Endodermal cell (in vitro differentiated cells): ENCODE results near the gene DHDDS. TPM values are rescaled to one million over a fixed set of nuclear protein-coding genes. Genes with fewer than 3 reads are reported as not detected.

Experiments used
- DNase-seq: peaks from one replicate; pipeline ENCODE4 v3.0.0-alpha.2; 2017
- H3K27ac ChIP-seq: 2 replicates; pipeline ENCODE4 v1.5.1; 2013; ENCODE audit warnings: mild to moderate bottlenecking, low read depth, low read length, moderate library complexity
- H3K27me3 ChIP-seq: 2 replicates; pipeline ENCODE4 v1.6.1; 2013; ENCODE audit warnings: mild to moderate bottlenecking, low read length, moderate library complexity; ENCODE audit not compliant: insufficient read depth, control insufficient read depth, poor library complexity, severe bottlenecking
- H3K36me3 ChIP-seq: 2 replicates; pipeline ENCODE4 v1.7.0; 2013; ENCODE audit warnings: mild to moderate bottlenecking, low read length, moderate library complexity; ENCODE audit not compliant: control insufficient read depth, insufficient read depth
- H3K4me1 ChIP-seq: one replicate; pipeline ENCODE4 v1.7.0; 2013; ENCODE audit warnings: low read length; ENCODE audit not compliant: control insufficient read depth, insufficient read depth
- H3K4me3 ChIP-seq: 2 replicates; pipeline ENCODE4 v1.5.1; 2013; ENCODE audit warnings: mild to moderate bottlenecking, low read length, moderate library complexity
- H3K9ac ChIP-seq: 2 replicates; pipeline ENCODE4 v1.6.1; 2013; ENCODE audit warnings: mild to moderate bottlenecking, low read length, moderate library complexity; ENCODE audit not compliant: poor library complexity, severe bottlenecking; ENCODE audit errors: extremely low read depth
- H3K9me3 ChIP-seq: 2 replicates; pipeline ENCODE4 v1.6.1; 2013; ENCODE audit warnings: mild to moderate bottlenecking, low read length, moderate library complexity; ENCODE audit not compliant: control insufficient read depth
- H3K27ac Mint-ChIP-seq: 2 replicates; pipeline ENCODE4 v1.8.0; 2020; ENCODE audit warnings: mixed read lengths
- H3K27me3 Mint-ChIP-seq: 2 replicates; pipeline ENCODE4 v1.8.0; 2021; ENCODE audit warnings: mild to moderate bottlenecking, mixed read lengths; ENCODE audit not compliant: insufficient read depth
- H3K36me3 Mint-ChIP-seq: 2 replicates; pipeline ENCODE4 v1.8.0; 2020; ENCODE audit warnings: low read depth, mixed read lengths
- H3K4me1 Mint-ChIP-seq: 2 replicates; pipeline ENCODE4 v1.8.0; 2020; ENCODE audit warnings: mixed read lengths
- H3K4me3 Mint-ChIP-seq: 2 replicates; pipeline ENCODE4 v1.8.0; 2020; ENCODE audit warnings: mild to moderate bottlenecking, moderate library complexity, mixed read lengths
- H3K9me3 Mint-ChIP-seq: 2 replicates; pipeline ENCODE4 v1.8.0; 2020; ENCODE audit warnings: mild to moderate bottlenecking, mixed read lengths
- WGBS, 2 experiments: methylation state at CpG; one replicate each; pipeline versions ENCODE4 v1.1.5 to v1.1.7; 2013; ENCODE audit warnings: missing lambda C conversion rate in 2 of 2, mixed read lengths in 1 of 2; ENCODE audit not compliant: insufficient coverage in 1 of 2, insufficient read length in 1 of 2; 5-methylcytosine and 5-hydroxymethylcytosine counted together
- total RNA-seq, 2 donors: library from RNA; stranded (reverse); fragmentation: NEBNext Ultra II Directional in 1 of 2; extraction: Animal tissue kit (Norgen Biotek cat#: 25700) in 1 of 2; gene quantifications; 2 replicates in 1 of 2; 3 replicates in 1 of 2; pipeline ENCODE4 v1.2.1, GENCODE V29; 2021
- TF ChIP-seq, protein P1 (sequence below): fragments of 200-600 bp; sonication (generic); conservative IDR thresholded peaks from 2 replicates; pipeline ENCODE4 v1.5.0; 2021; ENCODE audit warnings: antibody characterized with exemption, mild to moderate bottlenecking

The DHDDS gene
- total RNA-seq, 2 donors from 2014 or later = 51.1 to 55.1 TPM

DNA sequence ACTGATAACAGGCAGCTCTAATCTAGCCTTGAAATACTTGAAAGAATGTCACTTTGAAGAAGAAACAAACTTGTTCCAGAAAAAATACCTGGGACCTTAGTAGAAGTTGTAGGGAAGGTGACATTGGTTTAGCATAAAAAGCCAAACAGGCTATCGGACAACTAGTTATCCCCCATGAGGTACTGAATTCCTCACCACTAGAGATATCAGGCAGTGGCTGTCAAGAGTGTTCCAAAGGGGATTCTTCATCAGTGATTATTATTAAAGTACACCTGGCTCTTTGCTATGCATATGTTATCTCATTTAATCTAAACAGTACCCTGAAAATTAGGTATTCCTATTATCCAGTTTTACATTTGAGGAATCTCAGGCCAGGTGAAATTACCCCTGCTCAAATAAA is 27.0 kb downstream of the DHDDS start:
- H3K27ac Mint-ChIP-seq = no peak overlapping the region
- no peaks in the 10 kb centered on the region for H3K27me3 Mint-ChIP-seq
- WGBS, 2 experiments = 88% methylated on average over 1 of the region's 1 CpG; no CpG with 5 or more reads in 1 of the 2 experiments
- H3K4me1 ChIP-seq = no peaks in the 10 kb centered on the region
- H3K9ac ChIP-seq = no peak overlapping the region
- peaks cover 63% of the 10 kb centered on the region for H3K36me3 Mint-ChIP-seq
- peaks cover 81% of the 10 kb centered on the region for H3K36me3 ChIP-seq
- no peak overlapping the region for H3K27ac ChIP-seq
- H3K27me3 ChIP-seq = no peaks in the 10 kb centered on the region
- H3K4me3 ChIP-seq = no peak overlapping the region
- no peak for DNase-seq
- no peaks in the 10 kb centered on the region for H3K4me1 Mint-ChIP-seq
- no peak overlapping the region for H3K4me3 Mint-ChIP-seq
- no peaks in the 10 kb centered on the region for H3K9me3 ChIP-seq
- TF ChIP-seq, protein P1, sequence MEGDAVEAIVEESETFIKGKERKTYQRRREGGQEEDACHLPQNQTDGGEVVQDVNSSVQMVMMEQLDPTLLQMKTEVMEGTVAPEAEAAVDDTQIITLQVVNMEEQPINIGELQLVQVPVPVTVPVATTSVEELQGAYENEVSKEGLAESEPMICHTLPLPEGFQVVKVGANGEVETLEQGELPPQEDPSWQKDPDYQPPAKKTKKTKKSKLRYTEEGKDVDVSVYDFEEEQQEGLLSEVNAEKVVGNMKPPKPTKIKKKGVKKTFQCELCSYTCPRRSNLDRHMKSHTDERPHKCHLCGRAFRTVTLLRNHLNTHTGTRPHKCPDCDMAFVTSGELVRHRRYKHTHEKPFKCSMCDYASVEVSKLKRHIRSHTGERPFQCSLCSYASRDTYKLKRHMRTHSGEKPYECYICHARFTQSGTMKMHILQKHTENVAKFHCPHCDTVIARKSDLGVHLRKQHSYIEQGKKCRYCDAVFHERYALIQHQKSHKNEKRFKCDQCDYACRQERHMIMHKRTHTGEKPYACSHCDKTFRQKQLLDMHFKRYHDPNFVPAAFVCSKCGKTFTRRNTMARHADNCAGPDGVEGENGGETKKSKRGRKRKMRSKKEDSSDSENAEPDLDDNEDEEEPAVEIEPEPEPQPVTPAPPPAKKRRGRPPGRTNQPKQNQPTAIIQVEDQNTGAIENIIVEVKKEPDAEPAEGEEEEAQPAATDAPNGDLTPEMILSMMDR = no peak
- H3K9me3 Mint-ChIP-seq = no peaks in the 10 kb centered on the region

DNA sequence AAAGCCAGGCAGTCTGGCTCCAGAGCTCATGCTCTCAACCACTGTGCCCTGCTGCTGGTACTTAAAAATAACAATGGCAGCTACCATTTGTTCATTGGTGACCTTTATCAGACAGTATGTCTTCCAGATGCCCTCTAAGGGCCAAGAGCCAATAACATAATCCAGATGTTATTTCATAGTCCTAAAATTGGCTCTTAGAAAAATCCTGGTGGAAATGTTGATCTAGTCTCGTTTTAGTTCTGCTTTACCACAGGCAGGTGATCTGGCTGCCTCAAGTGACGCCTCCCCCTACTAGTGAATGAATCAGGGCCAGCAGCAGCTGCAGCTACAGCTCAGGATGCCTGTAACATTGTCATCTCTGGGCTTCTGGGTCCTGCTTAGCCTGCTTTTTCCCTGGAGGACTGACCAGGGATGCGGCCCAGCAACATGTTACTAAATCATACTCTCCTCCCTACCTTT is 27.5 kb downstream of the DHDDS start:
- Histone ChIP-seq H3K36me3 (peaks cover 84% of the 10 kb centered on the region), H3K4me1 (no peaks in the 10 kb centered on the region), H3K27ac (no peak overlapping the region), H3K9ac (no peak overlapping the region), H3K9me3 (no peaks in the 10 kb centered on the region), H3K4me3 (no peak overlapping the region), H3K27me3 (no peaks in the 10 kb centered on the region)
- H3K4me1 Mint-ChIP-seq = no peaks in the 10 kb centered on the region
- H3K9me3 Mint-ChIP-seq = no peaks in the 10 kb centered on the region
- TF ChIP-seq, protein P1 = no peak
- DNase-seq = no peak
- H3K4me3 Mint-ChIP-seq = no peak overlapping the region
- H3K27me3 Mint-ChIP-seq = no peaks in the 10 kb centered on the region
- H3K36me3 Mint-ChIP-seq = peaks cover 64% of the 10 kb centered on the region
- WGBS, 2 experiments = 89 to 92% methylated on average over 3 of the region's 3 CpGs
- no peak overlapping the region for H3K27ac Mint-ChIP-seq

DNA sequence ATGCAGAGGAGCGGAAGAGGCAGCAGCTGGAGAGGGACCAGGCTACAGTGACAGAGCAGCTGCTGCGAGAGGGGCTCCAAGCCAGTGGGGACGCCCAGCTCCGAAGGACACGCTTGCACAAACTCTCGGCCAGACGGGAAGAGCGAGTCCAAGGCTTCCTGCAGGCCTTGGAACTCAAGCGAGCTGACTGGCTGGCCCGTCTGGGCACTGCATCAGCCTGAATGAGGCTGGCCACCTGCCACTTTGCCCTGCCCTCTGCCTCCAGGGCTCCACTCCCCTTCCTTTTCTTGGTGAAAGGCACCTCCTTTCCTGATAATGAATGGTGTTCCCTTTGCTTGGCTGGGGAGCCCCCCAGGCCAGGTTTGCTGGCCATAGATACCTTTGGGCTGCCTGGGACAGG is 36.8 kb downstream of the DHDDS start:
- Mint-ChIP-seq H3K36me3 (peaks cover 64% of the 10 kb centered on the region), H3K4me3 (no peak overlapping the region), H3K4me1 (peaks cover 44% of the 10 kb centered on the region), H3K27me3 (no peaks in the 10 kb centered on the region), H3K9me3 (no peaks in the 10 kb centered on the region), H3K27ac (peak overlapping the region; percentile 30)
- Histone ChIP-seq H3K36me3 (peaks cover 66% of the 10 kb centered on the region), H3K27ac (peak overlapping the region; percentile 56), H3K9ac (no peak overlapping the region), H3K4me1 (no peaks in the 10 kb centered on the region), H3K27me3 (no peaks in the 10 kb centered on the region), H3K9me3 (no peaks in the 10 kb centered on the region), H3K4me3 (no peak overlapping the region)
- TF ChIP-seq, protein P1 = no peak
- DNase-seq = no peak
- 93 to 95% methylated on average over 9 to 10 of the region's 10 CpGs for WGBS, 2 experiments
